Measurements from ENCODE around the gene PRKACA. TPM values are rescaled to one million over a fixed set of nuclear protein-coding genes. Genes with fewer than 3 reads are reported as not detected.

PRKACA gene
- total RNA-seq, 2 donors from 2014 or later, result 34.8 to 106 TPM

DNA sequence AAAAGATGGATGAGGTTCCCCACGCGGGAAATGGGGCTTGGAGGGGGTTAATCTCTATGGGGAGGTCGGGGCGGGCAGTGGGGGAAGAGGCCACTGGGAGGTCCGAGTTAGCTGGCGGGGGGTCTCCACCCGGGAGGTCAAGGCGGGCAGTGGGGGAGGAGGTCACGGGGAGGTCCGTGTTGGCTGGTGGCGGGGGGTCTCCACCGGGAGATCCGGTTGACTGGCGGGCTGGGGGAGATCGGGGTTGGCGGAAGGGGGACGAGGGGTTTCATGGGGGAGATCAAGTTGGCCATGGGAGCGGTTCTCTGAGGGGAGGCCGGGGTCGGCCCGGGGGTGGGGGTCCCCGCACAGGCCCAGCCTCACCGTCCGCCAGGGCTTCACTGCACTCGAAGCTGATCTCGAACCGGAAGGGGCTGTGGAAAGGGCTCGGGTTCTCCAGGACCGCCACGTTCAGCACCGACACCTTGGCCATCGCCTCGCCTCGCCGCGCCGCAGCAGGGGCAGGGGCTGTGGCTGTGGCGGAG lies 18.5 kb upstream of the PRKACA start:
- Histone ChIP-seq H3K9me3 (no peaks in the 10 kb centered on the region), H3K4me3 (peak overlapping the region; percentile 36 to 49), H3K27ac (peak overlapping the region; percentile 5 to 28), H3K36me3 (no peaks in the 10 kb centered on the region), H3K4me1 (replicated peaks) (peaks cover 11% of the 10 kb centered on the region), H3K27me3 (replicated peaks; ENCODE audit: insufficient read depth) (no peaks in the 10 kb centered on the region)
- 1% methylated on average over 26 of the region's 38 CpGs for WGBS
- intact Hi-C loops (cut with DNase I), result loop anchor here (2.0 to 5.0 kb wide), 3 partner anchors 17 to 381 kb away; partner anchors contain the start of gene DNAJB1
- no peak for DNase-seq (ENCODE audit: low spot score)
- TF ChIP-seq POLR2A (IDR thresholded peaks at IDR 0.05), result no peak
- TF ChIP-seq, protein P1, sequence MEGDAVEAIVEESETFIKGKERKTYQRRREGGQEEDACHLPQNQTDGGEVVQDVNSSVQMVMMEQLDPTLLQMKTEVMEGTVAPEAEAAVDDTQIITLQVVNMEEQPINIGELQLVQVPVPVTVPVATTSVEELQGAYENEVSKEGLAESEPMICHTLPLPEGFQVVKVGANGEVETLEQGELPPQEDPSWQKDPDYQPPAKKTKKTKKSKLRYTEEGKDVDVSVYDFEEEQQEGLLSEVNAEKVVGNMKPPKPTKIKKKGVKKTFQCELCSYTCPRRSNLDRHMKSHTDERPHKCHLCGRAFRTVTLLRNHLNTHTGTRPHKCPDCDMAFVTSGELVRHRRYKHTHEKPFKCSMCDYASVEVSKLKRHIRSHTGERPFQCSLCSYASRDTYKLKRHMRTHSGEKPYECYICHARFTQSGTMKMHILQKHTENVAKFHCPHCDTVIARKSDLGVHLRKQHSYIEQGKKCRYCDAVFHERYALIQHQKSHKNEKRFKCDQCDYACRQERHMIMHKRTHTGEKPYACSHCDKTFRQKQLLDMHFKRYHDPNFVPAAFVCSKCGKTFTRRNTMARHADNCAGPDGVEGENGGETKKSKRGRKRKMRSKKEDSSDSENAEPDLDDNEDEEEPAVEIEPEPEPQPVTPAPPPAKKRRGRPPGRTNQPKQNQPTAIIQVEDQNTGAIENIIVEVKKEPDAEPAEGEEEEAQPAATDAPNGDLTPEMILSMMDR (IDR thresholded peaks at IDR 0.05), result no peak
- TF ChIP-seq POLR2AphosphoS5 (IDR thresholded peaks at IDR 0.05), result no peak

DNA sequence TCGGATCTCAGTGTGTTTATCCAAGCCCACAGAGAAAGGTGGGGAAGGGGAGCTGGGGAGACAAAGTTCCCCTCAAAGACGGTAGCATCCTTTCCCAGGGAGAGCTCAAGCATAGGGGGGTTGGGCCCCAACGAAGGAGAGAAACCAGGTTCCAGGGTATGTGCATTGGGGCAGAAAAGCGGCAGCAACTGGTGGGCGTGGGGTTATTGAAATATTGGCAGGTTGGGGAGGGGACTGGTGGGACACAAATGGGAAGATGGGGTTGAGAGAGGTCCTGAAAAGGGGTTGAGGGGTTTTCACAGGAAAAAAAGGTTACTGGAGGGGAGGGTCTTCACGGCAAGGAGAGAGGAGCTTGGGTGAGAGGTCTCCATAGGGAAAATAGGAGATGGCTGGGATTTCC lies 17.8 kb upstream of the PRKACA start:
- intact Hi-C loops (cut with DNase I), result loop anchor here (5.0 kb wide), 2 partner anchors 272 to 382 kb away; partner anchors contain the start of gene DNAJB1
- Histone ChIP-seq H3K36me3 (no peaks in the 10 kb centered on the region), H3K4me3 (no peak overlapping the region), H3K9me3 (no peaks in the 10 kb centered on the region), H3K4me1 (replicated peaks) (peaks cover 11% of the 10 kb centered on the region), H3K27me3 (replicated peaks; ENCODE audit: insufficient read depth) (no peaks in the 10 kb centered on the region), H3K27ac (no peak overlapping the region)
- 26% methylated on average over 6 of the region's 6 CpGs for WGBS
- TF ChIP-seq, protein P1 (IDR thresholded peaks at IDR 0.05), result no peak
- no peak for DNase-seq (ENCODE audit: low spot score)

DNA sequence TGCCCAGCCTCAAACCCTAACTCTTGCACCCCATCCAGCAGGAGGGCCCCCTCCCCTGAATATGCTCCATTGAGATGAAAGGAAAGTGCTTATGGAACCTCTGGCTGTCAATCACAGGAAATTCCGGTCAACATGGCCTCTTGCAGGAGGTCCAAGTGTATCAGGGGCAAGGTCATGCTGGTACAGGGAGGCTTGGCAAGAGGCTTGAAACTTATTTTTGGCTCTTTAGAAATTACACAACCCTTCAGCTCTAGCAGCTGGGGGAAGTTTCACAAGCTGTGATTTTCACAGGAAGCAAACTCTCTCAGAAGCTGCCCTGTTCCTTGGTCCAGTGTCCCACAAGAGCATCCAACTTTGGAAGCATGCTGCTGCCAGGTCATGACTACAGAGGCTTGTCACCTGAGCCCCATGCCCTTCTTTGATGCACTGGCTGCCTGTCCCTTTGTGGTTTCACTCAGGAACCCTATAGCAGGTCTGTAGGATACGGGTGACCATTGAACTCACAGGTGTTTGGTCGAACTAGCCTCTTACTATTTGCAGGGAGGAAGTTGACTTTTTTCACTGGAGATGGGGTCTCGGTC lies 10.5 kb upstream of the PRKACA start:
- H3K27me3 ChIP-seq (replicated peaks; ENCODE audit: insufficient read depth), result no peaks in the 10 kb centered on the region
- no peak for DNase-seq (ENCODE audit: low spot score)
- TF ChIP-seq POLR2AphosphoS5 (IDR thresholded peaks at IDR 0.05), result no peak
- TF ChIP-seq POLR2A (IDR thresholded peaks at IDR 0.05), result no peak
- TF ChIP-seq, protein P1 (IDR thresholded peaks at IDR 0.05), result no peak
- intact Hi-C loops (cut with DNase I), result no loop called here
- no peaks in the 10 kb centered on the region for H3K36me3 ChIP-seq
- H3K27ac ChIP-seq, result no peak overlapping the region
- 76% methylated on average over 4 of the region's 4 CpGs for WGBS
- no peaks in the 10 kb centered on the region for H3K4me1 ChIP-seq (replicated peaks)
- H3K4me3 ChIP-seq, result no peak overlapping the region
- H3K9me3 ChIP-seq, result no peaks in the 10 kb centered on the region

DNA sequence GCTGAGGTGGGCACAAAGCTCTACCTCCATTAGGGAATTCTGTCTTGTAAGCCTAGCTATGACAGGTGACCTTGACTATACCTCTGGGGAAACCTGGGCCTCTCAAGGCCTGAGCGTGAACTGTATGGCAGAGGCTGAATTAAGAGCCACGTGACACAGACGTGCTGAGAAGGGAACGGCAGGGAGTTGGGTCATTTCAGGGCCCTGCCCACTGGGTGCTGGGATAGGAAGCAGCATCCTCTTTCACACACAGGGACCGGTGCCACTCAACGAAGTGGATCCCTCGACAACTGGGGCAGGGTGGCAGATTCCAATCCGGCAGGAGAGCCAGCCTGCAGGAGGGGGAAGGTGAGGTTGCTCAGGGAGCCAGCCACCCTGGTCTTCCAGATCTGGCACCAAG lies 9.6 kb upstream of the PRKACA start:
- no peak overlapping the region for H3K27ac ChIP-seq
- no peaks in the 10 kb centered on the region for H3K27me3 ChIP-seq (replicated peaks; ENCODE audit: insufficient read depth)
- H3K36me3 ChIP-seq, result no peaks in the 10 kb centered on the region
- H3K4me1 ChIP-seq (replicated peaks), result no peaks in the 10 kb centered on the region
- intact Hi-C loops (cut with DNase I), result no loop called here
- H3K4me3 ChIP-seq, result no peak overlapping the region
- H3K9me3 ChIP-seq, result no peaks in the 10 kb centered on the region
- DNase-seq (ENCODE audit: low spot score), result no peak
- 88% methylated on average over 8 of the region's 8 CpGs for WGBS
- TF ChIP-seq, protein P1 (IDR thresholded peaks at IDR 0.05), result no peak
- TF ChIP-seq POLR2AphosphoS5 (IDR thresholded peaks at IDR 0.05), result no peak
- no peak for TF ChIP-seq POLR2A (IDR thresholded peaks at IDR 0.05)

DNA sequence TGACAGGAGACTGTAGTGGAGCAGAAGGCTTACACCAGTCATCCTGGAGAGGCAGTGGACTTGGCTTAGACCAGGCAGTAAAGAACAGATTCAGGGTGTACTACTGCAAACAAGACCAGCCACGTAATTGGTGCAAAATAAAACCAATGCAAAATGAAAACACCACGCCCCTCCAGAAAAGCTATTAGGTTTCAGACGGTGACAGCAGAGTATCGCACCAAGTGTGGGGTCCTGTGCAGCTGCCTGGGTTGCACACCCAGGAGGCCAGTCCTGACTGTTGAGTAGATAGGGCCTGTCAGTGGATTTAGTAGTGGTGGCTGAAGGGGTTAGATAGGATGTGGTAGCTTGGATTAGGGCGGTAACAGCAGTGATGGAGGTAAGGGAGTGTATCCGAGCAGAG lies 5.4 kb upstream of the PRKACA start:
- H3K9me3 ChIP-seq, result no peaks in the 10 kb centered on the region
- H3K4me3 ChIP-seq, result no peak overlapping the region
- 88% methylated on average over 6 of the region's 6 CpGs for WGBS
- H3K4me1 ChIP-seq (replicated peaks), result no peaks in the 10 kb centered on the region
- no peak for TF ChIP-seq POLR2AphosphoS5 (IDR thresholded peaks at IDR 0.05)
- H3K27me3 ChIP-seq (replicated peaks; ENCODE audit: insufficient read depth), result no peaks in the 10 kb centered on the region
- intact Hi-C loops (cut with DNase I), result no loop called here
- no peak overlapping the region for H3K27ac ChIP-seq
- DNase-seq (ENCODE audit: low spot score), result no peak
- H3K36me3 ChIP-seq, result no peaks in the 10 kb centered on the region

Measured in prostate gland (tissue), 2 donors.